Keratinocyte (primary cell): ENCODE data around the gene ASAH2.

ENCODE experiments used
- EZH2 ChIP-seq: IDR thresholded peaks from one replicate; pipeline ENCODE4 v1.6.1; 2012; ENCODE audit warnings: inconsistent platforms, mild to moderate bottlenecking, low read length, moderate library complexity
- TF ChIP-seq, protein P1 (sequence below), 3 experiments: IDR thresholded peaks in 1 of 3; conservative IDR thresholded peaks in 1 of 3; optimal IDR thresholded peaks in 1 of 3; 2 replicates in 2 of 3; 3 replicates in 1 of 3; pipeline versions ENCODE3 to v1.5.1; 2011; ENCODE audit warnings: low read length in 3 of 3, mild to moderate bottlenecking in 3 of 3, moderate library complexity in 2 of 3, control low read depth in 1 of 3, inconsistent platforms in 1 of 3; ENCODE audit not compliant: insufficient read depth in 2 of 3; ENCODE audit errors: extremely low read depth in 1 of 3

DNA sequence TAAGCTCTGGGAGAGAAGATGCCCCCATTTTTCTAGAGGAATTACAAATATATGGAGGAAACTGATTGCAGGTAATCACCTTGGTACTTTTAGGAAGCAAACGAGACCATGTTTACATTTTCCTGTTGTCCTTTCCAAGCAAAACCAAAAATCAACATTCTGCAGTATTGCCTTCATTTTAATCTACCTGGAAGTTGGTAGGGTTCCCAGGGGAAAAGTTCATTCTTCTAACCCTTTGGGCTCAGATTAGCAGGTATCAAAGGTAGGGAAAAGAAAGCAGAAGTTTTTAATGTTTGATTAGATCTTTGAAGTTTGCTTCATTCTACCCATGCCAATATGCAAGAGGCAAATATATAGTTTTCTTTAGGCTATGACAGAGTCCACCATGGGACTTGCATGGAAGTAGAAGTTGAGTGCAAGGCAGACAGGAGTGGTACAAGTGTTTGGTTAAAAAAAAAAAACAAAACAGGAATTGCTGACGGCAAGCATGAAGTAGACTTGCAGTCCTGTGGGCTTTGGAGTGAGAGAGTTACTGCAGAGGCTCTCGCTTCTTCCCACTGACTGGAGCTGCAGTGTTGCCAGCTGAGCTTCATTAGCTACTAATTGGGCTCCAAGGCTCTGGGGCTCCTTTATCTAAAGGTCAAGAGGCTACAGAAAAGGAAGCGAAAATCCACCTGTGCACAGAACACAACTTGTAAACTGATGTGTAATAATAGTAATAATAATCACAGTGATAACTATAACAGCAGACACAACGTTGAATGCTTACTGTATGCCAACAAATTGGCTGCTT is 28.9 kb upstream of the ASAH2 start:
- TF ChIP-seq, protein P1, sequence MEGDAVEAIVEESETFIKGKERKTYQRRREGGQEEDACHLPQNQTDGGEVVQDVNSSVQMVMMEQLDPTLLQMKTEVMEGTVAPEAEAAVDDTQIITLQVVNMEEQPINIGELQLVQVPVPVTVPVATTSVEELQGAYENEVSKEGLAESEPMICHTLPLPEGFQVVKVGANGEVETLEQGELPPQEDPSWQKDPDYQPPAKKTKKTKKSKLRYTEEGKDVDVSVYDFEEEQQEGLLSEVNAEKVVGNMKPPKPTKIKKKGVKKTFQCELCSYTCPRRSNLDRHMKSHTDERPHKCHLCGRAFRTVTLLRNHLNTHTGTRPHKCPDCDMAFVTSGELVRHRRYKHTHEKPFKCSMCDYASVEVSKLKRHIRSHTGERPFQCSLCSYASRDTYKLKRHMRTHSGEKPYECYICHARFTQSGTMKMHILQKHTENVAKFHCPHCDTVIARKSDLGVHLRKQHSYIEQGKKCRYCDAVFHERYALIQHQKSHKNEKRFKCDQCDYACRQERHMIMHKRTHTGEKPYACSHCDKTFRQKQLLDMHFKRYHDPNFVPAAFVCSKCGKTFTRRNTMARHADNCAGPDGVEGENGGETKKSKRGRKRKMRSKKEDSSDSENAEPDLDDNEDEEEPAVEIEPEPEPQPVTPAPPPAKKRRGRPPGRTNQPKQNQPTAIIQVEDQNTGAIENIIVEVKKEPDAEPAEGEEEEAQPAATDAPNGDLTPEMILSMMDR (optimal IDR thresholded peaks at IDR 0.05 in 1 of 3, IDR thresholded peaks at IDR 0.05 in 1 of 3, conservative IDR thresholded peaks at IDR 0.05 in 1 of 3; ENCODE audit: extremely low read depth in 1 of 3, insufficient read depth in 2 of 3, low read length in 3 of 3): no peak
- no peak for TF ChIP-seq EZH2
